Endothelial cell of hepatic sinusoid (primary cell): ENCODE measurements around the gene ZNF14.
"Not testable (repeated sequence)": the region's sequence is repeated elsewhere in the genome, so short reads cannot be mapped to it uniquely, and the experiment has no call there.

Source experiments
- in situ Hi-C: cut with HindIII; loops from 2 replicates; pipeline ENCODE4 v1.10.0; 2017; ENCODE audit warnings: low sequenced_read_pairs

Gene ZNF14

DNA sequence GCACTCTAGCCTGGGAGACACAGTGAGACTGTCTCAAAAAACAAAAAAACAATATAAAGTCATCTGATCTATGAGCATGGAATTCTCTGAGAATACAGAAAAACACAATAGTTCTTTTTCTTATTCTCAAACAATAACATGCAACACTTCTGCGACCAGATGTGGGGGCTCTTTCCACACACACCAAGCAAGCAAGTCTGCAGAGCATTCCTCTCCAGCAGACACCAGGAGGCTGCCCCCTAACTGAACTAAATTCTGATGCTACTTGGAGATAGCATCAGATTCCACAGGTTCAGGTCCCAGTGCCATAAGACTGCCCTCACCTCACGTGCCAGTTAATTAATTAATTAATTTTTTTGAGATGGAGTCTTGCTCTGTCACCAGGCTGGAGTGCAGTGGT lies 36.5 kb downstream of the ZNF14 start:
- in situ Hi-C loops, result no loop called here

DNA sequence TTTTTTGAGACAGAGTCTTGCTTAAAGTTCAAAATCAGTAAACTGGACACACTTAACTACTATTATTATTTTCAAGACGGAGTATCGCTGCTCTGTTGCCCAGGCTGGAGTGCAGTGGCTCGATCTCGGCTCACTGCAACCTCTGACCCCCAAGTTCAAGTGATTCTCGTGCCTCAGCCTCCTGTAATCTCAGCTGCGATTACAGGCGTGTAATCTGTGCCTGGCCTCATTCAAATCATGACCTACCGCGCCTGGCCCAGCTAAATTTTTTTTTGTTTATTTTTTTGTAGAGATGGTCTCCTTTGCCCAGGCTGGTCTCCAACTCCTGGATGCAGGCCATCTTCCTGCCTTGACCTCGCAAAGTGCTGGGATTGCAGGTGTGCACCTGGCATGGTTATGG lies 41.2 kb downstream of the ZNF14 start:
- in situ Hi-C loops, result no loop called here

DNA sequence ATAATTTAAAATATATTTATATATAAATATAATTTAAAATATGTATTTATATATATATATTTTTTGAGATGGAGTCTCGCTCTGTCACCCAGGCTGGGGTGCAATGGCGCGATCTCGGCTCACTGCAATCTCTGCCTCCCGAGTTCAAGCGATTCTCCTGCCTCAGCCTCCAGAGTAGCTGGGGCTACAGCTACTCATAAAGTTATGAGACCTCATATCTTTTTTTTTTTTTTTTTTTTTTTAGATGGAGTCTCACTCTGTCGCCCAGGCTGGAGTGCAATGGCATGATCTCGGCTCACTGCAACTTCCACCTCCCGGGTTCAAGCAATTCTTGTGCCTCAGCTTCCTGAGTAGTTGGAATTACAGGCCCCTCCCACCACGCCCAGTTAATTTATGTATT lies 43.9 kb downstream of the ZNF14 start:
- in situ Hi-C loops, result not testable (repeated sequence)

DNA sequence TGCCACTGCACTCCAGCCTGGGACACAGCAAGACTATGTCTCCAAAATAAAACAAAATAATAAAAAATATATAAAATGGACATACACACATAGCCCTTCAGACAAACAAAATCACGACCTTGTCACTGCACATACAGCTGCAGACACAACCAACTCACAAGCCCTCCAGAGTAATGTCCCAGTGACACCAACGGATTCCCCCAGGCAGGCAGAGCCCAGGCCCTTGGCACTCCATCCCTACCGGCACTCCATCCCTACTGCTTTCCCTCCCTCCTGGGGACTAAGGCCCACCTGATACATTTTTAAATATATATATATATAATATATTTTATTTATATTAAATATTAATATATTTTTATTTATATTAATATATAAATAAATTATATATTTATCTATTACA lies 45.8 kb downstream of the ZNF14 start:
- in situ Hi-C loops, result no loop called here

DNA sequence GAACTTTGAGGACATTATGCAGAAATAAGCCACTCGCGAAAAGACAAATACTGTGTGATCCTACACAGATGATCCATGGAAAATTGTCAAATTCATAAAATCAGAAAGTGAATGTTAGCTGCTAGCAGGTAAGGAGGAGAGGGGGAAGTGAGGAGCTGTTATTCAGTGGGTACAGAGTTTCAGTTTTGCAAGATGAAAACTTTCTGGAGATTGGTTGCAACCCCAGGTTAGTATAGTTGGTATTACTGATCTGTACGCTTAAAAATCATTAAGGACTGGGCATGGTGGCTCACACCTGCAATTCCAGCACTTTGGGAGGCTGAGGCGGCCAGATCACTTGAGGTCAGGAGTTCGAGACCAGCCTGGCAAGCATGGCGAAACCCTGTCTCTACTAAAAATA lies 46.3 kb downstream of the ZNF14 start:
- in situ Hi-C loops, result no loop called here

DNA sequence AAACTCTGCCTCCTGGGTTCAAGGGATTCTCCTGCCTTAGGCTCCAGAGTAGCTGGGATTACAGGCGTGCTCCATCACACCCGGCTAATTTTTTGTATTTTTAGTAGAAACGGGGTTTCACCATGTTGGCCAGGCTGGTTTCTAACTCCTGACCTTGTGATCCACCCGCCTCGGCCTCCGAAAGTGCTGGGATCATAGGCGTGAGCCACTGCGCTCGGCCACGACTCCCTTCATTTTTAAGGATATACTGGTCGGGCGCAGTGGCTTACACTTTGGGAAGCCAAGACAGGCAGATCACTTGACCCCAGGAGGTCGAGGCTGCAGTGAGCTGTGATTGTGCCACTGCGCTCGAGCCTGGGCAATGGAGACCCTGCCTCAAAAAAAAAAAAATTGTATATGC lies 46.8 kb downstream of the ZNF14 start:
- in situ Hi-C loops, result not testable (repeated sequence)

DNA sequence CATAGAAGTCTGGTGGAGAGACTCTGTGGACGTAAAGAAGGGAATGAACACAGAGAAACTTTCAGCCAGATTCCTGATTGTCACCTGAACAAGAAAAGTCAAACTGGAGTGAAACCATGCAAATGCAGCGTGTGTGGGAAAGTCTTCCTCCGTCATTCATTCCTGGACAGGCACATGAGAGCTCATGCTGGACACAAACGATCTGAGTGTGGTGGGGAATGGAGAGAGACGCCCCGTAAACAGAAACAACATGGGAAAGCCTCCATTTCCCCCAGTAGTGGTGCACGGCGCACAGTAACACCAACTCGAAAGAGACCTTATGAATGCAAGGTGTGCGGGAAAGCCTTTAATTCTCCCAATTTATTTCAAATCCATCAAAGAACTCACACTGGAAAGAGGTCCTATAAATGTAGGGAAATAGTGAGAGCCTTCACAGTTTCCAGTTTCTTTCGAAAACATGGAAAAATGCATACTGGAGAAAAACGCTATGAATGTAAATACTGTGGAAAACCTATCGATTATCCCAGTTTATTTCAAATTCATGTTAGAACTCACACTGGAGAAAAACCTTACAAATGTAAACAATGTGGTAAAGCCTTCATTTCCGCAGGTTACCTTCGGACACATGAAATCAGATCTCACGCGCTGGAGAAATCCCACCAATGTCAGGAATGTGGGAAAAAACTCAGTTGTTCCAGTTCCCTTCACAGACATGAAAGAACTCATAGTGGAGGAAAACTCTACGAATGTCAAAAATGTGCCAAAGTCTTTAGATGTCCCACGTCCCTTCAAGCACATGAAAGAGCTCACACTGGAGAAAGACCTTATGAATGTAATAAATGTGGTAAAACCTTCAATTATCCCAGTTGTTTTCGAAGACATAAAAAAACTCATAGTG lies 53.5 kb downstream of the ZNF14 start:
- in situ Hi-C loops, result no loop called here

DNA sequence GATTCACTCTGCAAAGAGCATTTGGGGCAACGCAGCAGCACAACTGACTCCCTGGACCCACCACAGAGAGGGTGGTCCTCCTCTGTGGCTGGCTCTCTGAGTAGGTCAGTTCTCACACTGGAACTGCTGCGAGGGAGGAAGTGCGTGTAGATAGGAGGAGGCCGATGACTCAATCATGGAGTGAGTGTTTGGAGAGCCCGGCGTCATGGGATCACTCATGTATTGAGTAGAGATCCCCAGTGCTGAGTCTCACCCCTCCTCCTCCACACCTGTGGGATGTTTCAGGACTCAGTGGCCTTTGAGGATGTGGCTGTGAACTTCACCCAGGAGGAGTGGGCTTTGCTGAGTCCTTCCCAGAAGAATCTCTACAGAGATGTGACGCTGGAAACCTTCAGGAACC lies 55.3 kb downstream of the ZNF14 start:
- in situ Hi-C loops, result no loop called here

DNA sequence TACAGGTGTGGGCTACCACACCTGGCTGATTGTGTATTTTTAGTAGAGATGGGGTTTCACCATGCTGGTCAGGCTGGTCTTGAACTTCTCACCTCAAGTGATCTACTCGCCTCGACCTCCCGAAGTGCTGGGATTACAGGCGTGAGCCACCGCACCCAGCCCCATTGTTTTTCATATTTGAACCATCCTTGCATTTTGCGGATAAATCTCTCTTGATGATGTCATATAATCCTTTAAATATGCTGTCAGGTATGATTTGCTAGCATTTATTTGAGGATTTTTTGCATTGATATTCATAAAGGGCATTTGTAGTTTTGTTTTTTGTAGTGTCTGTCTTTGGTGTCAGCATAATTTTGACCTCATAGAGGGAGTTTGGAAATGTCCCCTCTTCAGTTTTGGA lies 58.6 kb downstream of the ZNF14 start:
- in situ Hi-C loops, result no loop called here

DNA sequence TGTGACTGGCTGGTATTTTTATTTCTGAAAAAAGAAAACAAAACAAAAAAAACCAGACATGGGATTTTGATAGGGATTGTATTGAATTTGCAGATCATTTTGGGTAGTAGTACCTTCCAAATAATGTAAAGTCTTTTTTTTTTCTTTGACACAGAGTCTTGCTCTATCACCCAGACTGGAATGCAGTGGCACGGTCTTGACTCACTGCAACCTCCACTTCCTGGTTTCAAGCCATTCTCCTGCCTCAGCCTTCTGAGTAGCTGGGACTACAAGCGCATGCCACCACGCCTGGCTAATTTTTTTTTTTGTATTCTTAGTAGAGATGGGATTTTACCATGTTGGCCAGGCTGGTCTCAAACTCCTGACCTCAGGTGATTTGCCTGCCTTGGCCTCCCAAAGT lies 60.1 kb downstream of the ZNF14 start:
- in situ Hi-C loops, result no loop called here

DNA sequence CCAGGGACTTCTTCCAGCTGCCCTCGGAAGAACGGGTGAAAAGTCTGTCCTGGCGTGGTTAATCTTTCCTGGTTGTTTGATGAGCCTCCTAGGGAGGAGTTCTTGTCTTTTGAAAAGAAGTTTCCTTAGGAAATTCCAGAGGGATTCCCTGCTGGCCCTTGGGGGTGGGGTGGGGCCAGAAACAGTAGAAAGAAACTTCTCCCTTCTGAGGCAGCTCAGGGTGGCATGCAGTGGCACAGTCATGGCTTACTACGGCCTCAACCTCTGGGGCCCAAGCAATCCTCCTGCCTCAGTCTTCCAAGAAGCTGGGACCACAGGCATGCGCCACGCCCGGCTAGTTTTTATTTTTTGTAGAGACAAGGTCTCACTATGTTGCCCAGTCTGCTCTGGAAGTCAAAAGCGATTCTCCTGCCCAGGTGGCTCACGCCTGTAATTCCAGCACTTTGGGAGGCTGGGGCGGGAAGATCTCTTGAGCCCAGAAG lies 62.8 kb downstream of the ZNF14 start:
- in situ Hi-C loops, result no loop called here

DNA sequence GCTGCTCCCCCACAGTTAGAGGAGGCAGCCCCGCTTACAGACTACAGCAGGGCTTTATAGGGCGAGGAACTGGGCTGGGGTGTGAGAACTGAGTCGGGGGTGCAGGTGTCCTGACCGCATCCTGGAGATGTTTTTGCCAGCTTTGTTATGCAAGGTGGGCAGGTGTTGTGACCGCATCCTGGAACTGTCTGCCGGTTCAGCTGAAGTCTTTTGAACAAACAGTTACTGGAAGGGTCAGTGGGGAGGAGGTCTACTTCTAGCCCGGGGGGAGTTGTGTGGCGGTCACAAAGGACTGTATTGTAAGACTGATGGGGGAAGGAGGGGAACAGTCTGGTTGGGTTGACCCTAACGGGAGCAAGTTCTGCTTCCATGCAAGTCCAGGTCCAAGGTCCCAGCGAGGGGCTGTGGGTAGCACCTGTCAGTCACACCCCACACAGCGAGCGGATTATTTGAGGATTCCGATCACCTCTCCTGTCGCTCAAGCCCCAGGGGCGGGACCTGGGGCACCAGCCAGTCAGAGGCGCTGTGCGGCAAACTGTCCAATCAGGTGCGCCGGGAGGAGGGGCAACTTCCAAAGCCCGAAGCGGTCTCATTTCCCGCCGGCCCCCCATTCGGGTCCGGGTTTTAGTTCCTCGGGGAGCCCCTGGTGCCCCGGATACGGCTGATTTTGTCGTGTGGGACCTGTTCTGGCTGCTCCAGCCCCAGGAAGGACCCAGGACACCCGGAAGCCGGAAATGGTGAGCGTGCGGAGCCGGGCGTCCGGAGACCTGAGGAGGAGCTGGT lies 64.5 kb downstream of the ZNF14 start, which contains the start of gene ZNF101:
Gene ZNF101, plus strand, starts transcription at position 610 of the 783 bp plus-strand sequence. Its CDS starts 125 bp downstream, at position 735.
- in situ Hi-C loops, result no loop called here

DNA sequence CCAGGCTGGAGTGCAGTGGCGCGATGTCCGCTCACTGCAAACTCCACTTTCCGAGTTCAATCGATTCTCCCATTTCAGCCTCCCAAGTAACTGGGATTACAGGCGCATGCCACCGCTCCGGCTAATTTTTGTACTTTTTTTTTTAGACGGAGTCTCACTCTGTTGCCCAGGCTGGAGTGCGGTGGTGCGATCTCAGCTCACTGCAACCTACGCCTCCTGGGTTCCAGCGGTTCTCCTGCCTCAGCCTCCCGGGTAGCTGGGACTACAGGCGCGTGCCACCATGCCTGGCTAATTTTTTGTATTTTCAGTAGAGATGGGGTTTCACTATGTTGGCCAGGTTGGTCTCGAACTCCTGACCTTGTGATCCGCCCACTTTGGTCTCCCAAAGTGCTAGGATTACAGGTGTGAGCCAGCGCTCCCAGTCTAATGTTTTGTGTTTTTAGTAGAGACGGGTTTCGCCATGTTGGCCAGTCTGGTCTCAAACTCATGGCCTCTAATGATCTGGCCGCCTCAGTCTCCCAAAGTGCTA lies 67.4 kb downstream of the ZNF14 start:
- in situ Hi-C loops, result not testable (repeated sequence)

DNA sequence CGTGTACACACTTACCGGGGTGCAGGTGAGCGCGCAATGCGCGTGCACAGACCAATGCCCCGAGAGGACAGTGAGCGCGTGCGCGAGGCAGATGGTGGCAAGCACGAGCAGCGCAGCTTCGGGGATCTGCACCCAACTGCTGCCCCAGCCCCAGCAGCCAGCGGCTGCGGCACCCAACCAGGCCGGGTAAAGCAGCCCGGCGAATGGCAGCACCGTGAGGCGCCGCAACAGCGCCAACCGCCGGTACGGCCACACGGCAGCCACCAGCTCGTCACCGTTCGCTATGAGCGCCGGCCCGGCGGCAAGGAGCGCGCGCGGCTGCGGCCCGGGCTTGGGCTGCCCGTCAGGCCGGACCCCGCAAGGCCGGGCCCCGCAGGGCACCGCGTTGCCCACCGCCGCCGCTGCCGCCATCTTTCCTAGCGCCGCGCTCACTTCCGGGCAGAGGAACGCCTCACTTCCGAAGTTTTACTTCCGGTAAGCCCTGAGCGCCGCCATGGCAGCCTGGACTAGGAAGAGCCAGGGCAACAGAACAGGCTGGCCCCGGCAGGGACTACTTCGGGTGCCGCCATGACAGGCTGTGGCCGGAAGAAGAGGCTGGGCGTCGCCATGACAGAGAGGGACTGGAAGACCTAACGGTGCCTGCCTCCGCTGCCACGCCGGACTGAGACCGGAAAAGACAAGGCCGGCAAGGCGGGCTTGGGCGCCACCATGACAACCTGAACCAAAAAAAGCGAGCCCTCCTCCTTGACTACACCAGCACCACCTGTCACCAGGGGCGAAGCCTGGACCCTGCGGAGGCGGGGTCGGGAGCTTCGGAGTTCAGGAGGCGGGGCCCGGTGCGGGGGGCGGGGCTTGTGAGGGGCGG lies 69.4 kb downstream of the ZNF14 start, which contains the start of gene ATP13A1:
Gene ATP13A1, minus strand, starts transcription at position 421 of the 865 bp plus-strand sequence. Its CDS starts 10 bp downstream, at position 411.
- in situ Hi-C loops, result loop anchor here (5.0 kb wide), 2 partner anchors 71 to 131 kb away; no protein-coding TSS in a partner anchor

DNA sequence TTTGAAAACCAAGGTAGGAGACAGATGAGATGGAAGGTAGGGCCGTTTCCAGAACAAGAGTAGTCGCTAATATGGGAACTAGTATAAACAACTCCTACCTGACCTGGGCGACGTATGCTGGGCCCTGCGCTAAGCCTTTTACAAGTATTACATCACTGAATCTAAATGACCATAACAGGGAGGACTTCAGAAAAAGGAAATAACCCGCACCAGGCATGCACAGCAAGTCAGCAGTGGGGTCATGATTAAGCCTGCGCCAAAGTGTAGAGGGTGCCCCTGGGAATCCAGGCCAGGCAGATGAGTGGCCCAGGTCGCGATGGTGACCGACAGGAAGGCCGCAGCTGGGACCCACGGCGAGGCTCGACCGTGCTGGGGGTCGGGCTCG lies 70.0 kb downstream of the ZNF14 start:
- in situ Hi-C loops, result loop anchor here (5.0 kb wide), 2 partner anchors 71 to 131 kb away; no protein-coding TSS in a partner anchor

DNA sequence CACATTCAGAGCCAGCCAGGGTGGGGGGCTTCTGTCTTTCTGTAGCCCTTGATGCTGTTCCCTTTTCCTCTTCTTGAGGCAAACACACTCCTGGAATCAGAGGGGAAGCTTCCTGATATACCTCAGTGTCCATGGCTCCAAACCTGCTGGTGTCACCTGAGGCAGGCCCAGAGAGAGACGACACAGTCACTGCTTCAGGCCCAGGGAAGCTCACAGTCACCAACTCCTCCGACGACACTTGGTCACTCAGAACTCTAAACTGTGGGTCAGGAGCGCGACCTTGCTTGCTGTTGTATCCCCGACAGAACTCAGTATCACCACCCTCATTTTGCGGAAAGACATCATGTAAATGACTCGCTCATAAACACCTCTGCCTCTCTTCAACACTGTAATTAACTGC lies 70.6 kb downstream of the ZNF14 start:
- in situ Hi-C loops, result loop anchor here (5.0 kb wide), 2 partner anchors 70 to 130 kb away; no protein-coding TSS in a partner anchor

DNA sequence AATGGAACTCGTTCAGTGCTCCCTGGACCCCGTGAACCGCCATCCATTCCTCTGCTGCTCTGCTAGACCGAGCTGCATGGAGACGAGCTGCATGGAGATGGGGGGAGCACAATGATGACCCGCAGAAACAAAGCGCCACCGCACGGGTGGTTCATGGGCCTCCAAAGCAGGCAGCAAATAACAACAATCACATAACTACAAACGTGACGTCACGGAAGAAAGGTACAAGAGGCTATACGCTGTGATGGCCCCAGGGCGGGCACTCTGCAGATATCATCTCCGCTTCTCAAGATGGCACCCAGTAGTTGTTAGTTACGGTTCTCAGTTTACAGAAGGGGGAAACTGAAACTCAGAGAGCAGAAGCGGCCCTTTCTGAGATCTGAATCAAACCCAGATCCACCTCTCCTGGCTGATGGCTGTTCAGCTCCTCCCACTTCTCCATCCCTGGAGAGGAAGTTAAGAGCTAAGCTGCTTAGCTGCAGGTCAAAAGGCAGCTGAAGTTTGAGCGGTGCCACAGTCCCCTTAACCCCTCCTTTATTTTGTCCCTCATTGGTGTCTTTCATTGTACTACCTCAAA lies 71.1 kb downstream of the ZNF14 start:
- in situ Hi-C loops, result loop anchor here (5.0 kb wide), 2 partner anchors 69 to 129 kb away; no protein-coding TSS in a partner anchor

DNA sequence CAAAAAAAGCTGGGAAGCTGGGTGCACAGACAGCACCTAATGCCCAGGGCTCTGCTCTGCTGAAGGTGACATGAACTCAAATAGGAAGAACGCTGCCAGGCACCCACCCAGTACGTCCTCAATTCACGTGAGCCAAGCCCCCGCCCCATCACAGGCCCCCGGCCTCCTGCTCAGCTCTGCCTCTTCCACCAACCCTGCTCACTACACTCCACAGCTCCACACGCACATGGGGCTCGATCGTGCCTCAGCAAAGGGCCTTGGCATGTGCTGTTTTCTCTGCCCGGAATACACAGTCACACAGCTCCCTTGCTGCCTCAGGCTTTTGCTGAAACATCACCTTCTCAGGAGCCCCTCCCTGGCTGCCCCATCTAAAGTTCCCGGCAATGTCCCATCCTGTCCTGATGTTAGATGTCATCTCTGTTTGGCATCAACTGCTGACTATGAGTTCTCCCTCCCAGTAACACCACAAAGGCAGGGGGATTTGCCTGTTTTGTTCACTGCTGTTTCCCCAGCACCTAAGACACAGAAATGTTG lies 71.7 kb downstream of the ZNF14 start:
- in situ Hi-C loops, result loop anchor here (5.0 kb wide), 2 partner anchors 69 to 129 kb away; no protein-coding TSS in a partner anchor
